Vagina (tissue), 2 donors: Measurements from ENCODE around the gene MARCHF11. TPM values are rescaled to one million over a fixed set of nuclear protein-coding genes. Genes with fewer than 3 reads are reported as not detected.
A peak's percentile ranks its signal among the peaks of the same experiment; 100 is the strongest.

Source experiments
- DNase-seq, 2 donors: peaks; one replicate each; pipeline ENCODE4 v3.0.0-alpha.2; 2017; ENCODE audit errors: extremely low spot score in 2 of 2
- H3K27ac ChIP-seq: fragments of 200-600 bp; sonication (generic); one replicate; pipeline ENCODE4 v1.5.1; 2019
- H3K27me3 ChIP-seq: fragments of 200-600 bp; sonication (generic); one replicate; pipeline ENCODE4 v1.5.1; 2019
- H3K36me3 ChIP-seq, 2 donors: fragments of 200-600 bp; sonication (generic); one replicate each; pipeline ENCODE4 v1.5.1; 2017 to 2019
- H3K4me1 ChIP-seq: fragments of 200-600 bp; sonication (generic); one replicate; pipeline ENCODE4 v1.5.1; 2019
- H3K4me3 ChIP-seq, 2 donors: fragments of 200-600 bp; sonication (generic); 1 replicate in 1 of 2; 2 replicates in 1 of 2; pipeline ENCODE4 v1.5.1; 2016 to 2019
- H3K9me3 ChIP-seq: fragments of 200-600 bp; sonication (generic); one replicate; pipeline ENCODE4 v1.5.1; 2019
- CTCF ChIP-seq, 3 experiments: fragments of 450-650 bp in 2 of 3; fragments of 200-600 bp in 1 of 3; sonication (generic) in 1 of 3; IDR thresholded peaks; one replicate each; pipeline ENCODE4 v1.5.1; 2017 to 2019; ENCODE audit warnings: antibody characterized with exemption in 3 of 3, mild to moderate bottlenecking in 2 of 3, moderate library complexity in 2 of 3
- POLR2A ChIP-seq, 2 donors: fragments of 450-650 bp; IDR thresholded peaks; one replicate each; pipeline ENCODE4 v1.6.1; 2017; ENCODE audit warnings: antibody characterized with exemption in 2 of 2, mild to moderate bottlenecking in 2 of 2, moderate library complexity in 2 of 2
- POLR2AphosphoS5 ChIP-seq, 2 donors: sonication (generic); formaldehyde crosslinking; IDR thresholded peaks; one replicate each; pipeline ENCODE4 v1.9.0; 2017; ENCODE audit warnings: antibody characterized with exemption in 2 of 2, mild to moderate bottlenecking in 2 of 2, low read depth in 1 of 2; ENCODE audit not compliant: insufficient read depth in 1 of 2
- intact Hi-C: fragments of 100-400 bp; cut with DNase I; formaldehyde crosslinking; loops from one replicate; pipeline ENCODE4 v1.15.1; 2023
- total RNA-seq: library from RNA; depleted of rRNA; stranded (reverse); fragments of >200 nt; gene quantifications from one replicate; pipeline ENCODE4 v1.2.3, GENCODE V29; 2016

MARCHF11 gene
- not detected for total RNA-seq

GRCh38 chr5:16179511-16179935, at the start of gene MARCHF11:
TSS of gene MARCHF11 (minus strand) at chr5:16179791. CDS start at chr5:16179575, 216 bp downstream.
- TF ChIP-seq POLR2AphosphoS5 (IDR thresholded peaks at IDR 0.05; ENCODE audit: insufficient read depth in 1 of 2, low read depth in 1 of 2) (no peak), CTCF (IDR thresholded peaks at IDR 0.05) (no peak), POLR2A (IDR thresholded peaks at IDR 0.05) (no peak)
- intact Hi-C loops: no loop called here
- no peak within 1 kb of the TSS for H3K27ac ChIP-seq
- no peak for DNase-seq
- no peaks in the 10 kb centered on the region for H3K9me3 ChIP-seq
- peak within 1 kb of the TSS in 1 of 2 donors; percentile 22 for H3K4me3 ChIP-seq
- H3K36me3 ChIP-seq: no peaks in the 10 kb centered on the region
- no peaks in the 10 kb centered on the region for H3K4me1 ChIP-seq
- no peaks in the 10 kb centered on the region for H3K27me3 ChIP-seq

- no peaks in the 10 kb centered on the region for H3K36me3 ChIP-seq
- H3K4me1 ChIP-seq: no peaks in the 10 kb centered on the region
- H3K4me3 ChIP-seq: no peak overlapping the region
- no peak for TF ChIP-seq POLR2A (IDR thresholded peaks at IDR 0.05)
- no peak for TF ChIP-seq CTCF (IDR thresholded peaks at IDR 0.05)
- no peak for TF ChIP-seq POLR2AphosphoS5 (IDR thresholded peaks at IDR 0.05; ENCODE audit: insufficient read depth in 1 of 2, low read depth in 1 of 2)
- no peaks in the 10 kb centered on the region for H3K9me3 ChIP-seq
- no peaks in the 10 kb centered on the region for H3K27me3 ChIP-seq
- no peak overlapping the region for H3K27ac ChIP-seq
- DNase-seq: no peak
- intact Hi-C loops: no loop called here
Measured at GRCh38 chr5:16225927-16226326, 46.3 kb upstream of the MARCHF11 start.

GRCh38 chr5:16192311-16192710, 12.7 kb upstream of the MARCHF11 start:
- no peak for DNase-seq
- TF ChIP-seq POLR2A (IDR thresholded peaks at IDR 0.05): no peak
- TF ChIP-seq POLR2AphosphoS5 (IDR thresholded peaks at IDR 0.05; ENCODE audit: insufficient read depth in 1 of 2, low read depth in 1 of 2): no peak
- TF ChIP-seq CTCF (IDR thresholded peaks at IDR 0.05): no peak
- Histone ChIP-seq H3K36me3 (no peaks in the 10 kb centered on the region), H3K27ac (no peak overlapping the region), H3K4me1 (no peaks in the 10 kb centered on the region), H3K4me3 (no peak overlapping the region), H3K27me3 (no peaks in the 10 kb centered on the region), H3K9me3 (no peaks in the 10 kb centered on the region)
- intact Hi-C loops: no loop called here

- Histone ChIP-seq H3K27ac (no peak overlapping the region), H3K4me1 (no peaks in the 10 kb centered on the region), H3K36me3 (no peaks in the 10 kb centered on the region), H3K9me3 (no peaks in the 10 kb centered on the region), H3K4me3 (no peak overlapping the region), H3K27me3 (no peaks in the 10 kb centered on the region)
- intact Hi-C loops: no loop called here
- DNase-seq: no peak
- TF ChIP-seq POLR2A (IDR thresholded peaks at IDR 0.05): no peak
- no peak for TF ChIP-seq CTCF (IDR thresholded peaks at IDR 0.05)
- TF ChIP-seq POLR2AphosphoS5 (IDR thresholded peaks at IDR 0.05; ENCODE audit: insufficient read depth in 1 of 2, low read depth in 1 of 2): no peak
Measured at GRCh38 chr5:16180789-16181082, 1.1 kb upstream of the MARCHF11 start.

GRCh38 chr5:16179936-16180788, 571 bp upstream of the MARCHF11 start:
- intact Hi-C loops: no loop called here
- H3K27me3 ChIP-seq: no peaks in the 10 kb centered on the region
- no peaks in the 10 kb centered on the region for H3K36me3 ChIP-seq
- DNase-seq: no peak
- no peaks in the 10 kb centered on the region for H3K9me3 ChIP-seq
- TF ChIP-seq POLR2AphosphoS5 (IDR thresholded peaks at IDR 0.05; ENCODE audit: insufficient read depth in 1 of 2, low read depth in 1 of 2) (no peak), CTCF (IDR thresholded peaks at IDR 0.05) (no peak), POLR2A (IDR thresholded peaks at IDR 0.05) (no peak)
- no peak overlapping the region for H3K27ac ChIP-seq
- no peak overlapping the region for H3K4me3 ChIP-seq
- H3K4me1 ChIP-seq: no peaks in the 10 kb centered on the region
